ENCODE data around the gene ZNF366.

The ZNF366 gene

DNA sequence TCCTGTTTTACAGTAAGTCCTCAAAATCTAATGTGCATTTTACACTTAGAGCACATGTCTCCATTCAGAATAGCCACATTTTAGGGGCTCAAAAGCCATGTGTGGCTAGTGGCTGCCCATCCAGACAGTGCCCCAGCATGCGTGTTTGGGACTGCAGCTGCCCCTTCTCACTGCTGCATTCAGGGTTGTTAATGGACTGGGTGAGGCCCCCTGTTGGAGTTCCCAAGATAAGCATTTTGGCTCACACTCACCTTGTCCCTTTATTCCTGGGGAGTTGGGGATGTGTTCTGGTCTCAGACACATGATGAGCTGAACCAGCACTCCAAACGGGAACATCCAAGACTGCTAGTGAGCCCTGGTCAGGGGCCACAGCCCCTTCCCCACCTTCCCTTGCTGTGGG, 22.2 kb upstream of the ZNF366 start:
- DNase-seq (ENCODE audit: low read depth in 1 of 2, low spot score in 1 of 2) = no peak
- Histone ChIP-seq H3K27me3 (ENCODE audit: insufficient read depth, poor library complexity, severe bottlenecking) (no peaks in the 10 kb centered on the region), H3K4me3 (replicated peaks; ENCODE audit: insufficient read depth, low read length) (no peak overlapping the region), H3K27ac (replicated peaks) (no peak overlapping the region)
- no peak for TF ChIP-seq SPI1 (IDR thresholded peaks at IDR 0.05; ENCODE audit: borderline replicate concordance, low read depth)

DNA sequence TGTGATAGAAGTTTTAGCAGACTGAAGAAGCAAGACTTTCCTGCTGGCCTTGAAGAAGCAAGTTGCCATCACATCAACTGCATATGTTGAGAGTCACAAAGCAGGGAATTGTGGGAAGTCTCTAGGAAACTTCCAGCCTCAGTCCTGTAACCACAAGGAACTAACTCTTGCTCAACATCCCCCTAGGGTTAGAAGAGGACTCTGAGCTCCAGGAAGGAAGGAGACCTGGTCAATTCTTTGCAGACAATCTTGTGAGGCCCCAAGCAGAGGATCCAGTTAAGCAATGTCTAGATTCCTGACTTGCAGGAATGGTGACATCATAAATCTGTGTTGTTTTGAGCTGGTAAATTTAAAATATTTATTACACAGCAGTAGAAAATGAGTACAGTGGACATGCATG, 18.6 kb upstream of the ZNF366 start:
- TF ChIP-seq GABPA (IDR thresholded peaks at IDR 0.05; ENCODE audit: low read depth) (no peak), POLR2AphosphoS5 (IDR thresholded peaks at IDR 0.05; ENCODE audit: low read depth) (no peak), SPI1 (IDR thresholded peaks at IDR 0.05; ENCODE audit: borderline replicate concordance, low read depth) (no peak)
- TF ChIP-seq, protein P1, sequence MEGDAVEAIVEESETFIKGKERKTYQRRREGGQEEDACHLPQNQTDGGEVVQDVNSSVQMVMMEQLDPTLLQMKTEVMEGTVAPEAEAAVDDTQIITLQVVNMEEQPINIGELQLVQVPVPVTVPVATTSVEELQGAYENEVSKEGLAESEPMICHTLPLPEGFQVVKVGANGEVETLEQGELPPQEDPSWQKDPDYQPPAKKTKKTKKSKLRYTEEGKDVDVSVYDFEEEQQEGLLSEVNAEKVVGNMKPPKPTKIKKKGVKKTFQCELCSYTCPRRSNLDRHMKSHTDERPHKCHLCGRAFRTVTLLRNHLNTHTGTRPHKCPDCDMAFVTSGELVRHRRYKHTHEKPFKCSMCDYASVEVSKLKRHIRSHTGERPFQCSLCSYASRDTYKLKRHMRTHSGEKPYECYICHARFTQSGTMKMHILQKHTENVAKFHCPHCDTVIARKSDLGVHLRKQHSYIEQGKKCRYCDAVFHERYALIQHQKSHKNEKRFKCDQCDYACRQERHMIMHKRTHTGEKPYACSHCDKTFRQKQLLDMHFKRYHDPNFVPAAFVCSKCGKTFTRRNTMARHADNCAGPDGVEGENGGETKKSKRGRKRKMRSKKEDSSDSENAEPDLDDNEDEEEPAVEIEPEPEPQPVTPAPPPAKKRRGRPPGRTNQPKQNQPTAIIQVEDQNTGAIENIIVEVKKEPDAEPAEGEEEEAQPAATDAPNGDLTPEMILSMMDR (IDR thresholded peaks at IDR 0.05; ENCODE audit: insufficient read depth, low read length) = no peak
- TF ChIP-seq, protein P2, sequence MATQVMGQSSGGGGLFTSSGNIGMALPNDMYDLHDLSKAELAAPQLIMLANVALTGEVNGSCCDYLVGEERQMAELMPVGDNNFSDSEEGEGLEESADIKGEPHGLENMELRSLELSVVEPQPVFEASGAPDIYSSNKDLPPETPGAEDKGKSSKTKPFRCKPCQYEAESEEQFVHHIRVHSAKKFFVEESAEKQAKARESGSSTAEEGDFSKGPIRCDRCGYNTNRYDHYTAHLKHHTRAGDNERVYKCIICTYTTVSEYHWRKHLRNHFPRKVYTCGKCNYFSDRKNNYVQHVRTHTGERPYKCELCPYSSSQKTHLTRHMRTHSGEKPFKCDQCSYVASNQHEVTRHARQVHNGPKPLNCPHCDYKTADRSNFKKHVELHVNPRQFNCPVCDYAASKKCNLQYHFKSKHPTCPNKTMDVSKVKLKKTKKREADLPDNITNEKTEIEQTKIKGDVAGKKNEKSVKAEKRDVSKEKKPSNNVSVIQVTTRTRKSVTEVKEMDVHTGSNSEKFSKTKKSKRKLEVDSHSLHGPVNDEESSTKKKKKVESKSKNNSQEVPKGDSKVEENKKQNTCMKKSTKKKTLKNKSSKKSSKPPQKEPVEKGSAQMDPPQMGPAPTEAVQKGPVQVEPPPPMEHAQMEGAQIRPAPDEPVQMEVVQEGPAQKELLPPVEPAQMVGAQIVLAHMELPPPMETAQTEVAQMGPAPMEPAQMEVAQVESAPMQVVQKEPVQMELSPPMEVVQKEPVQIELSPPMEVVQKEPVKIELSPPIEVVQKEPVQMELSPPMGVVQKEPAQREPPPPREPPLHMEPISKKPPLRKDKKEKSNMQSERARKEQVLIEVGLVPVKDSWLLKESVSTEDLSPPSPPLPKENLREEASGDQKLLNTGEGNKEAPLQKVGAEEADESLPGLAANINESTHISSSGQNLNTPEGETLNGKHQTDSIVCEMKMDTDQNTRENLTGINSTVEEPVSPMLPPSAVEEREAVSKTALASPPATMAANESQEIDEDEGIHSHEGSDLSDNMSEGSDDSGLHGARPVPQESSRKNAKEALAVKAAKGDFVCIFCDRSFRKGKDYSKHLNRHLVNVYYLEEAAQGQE (IDR thresholded peaks at IDR 0.05; ENCODE audit: insufficient replicate concordance, low read depth) = no peak
- H3K27me3 ChIP-seq (ENCODE audit: insufficient read depth, poor library complexity, severe bottlenecking) = no peaks in the 10 kb centered on the region
- no peak overlapping the region for H3K27ac ChIP-seq (replicated peaks)
- H3K4me3 ChIP-seq (replicated peaks; ENCODE audit: insufficient read depth, low read length) = no peak overlapping the region
- peak; percentile 1 to 39 for DNase-seq (ENCODE audit: low read depth in 1 of 2, low spot score in 1 of 2)

DNA sequence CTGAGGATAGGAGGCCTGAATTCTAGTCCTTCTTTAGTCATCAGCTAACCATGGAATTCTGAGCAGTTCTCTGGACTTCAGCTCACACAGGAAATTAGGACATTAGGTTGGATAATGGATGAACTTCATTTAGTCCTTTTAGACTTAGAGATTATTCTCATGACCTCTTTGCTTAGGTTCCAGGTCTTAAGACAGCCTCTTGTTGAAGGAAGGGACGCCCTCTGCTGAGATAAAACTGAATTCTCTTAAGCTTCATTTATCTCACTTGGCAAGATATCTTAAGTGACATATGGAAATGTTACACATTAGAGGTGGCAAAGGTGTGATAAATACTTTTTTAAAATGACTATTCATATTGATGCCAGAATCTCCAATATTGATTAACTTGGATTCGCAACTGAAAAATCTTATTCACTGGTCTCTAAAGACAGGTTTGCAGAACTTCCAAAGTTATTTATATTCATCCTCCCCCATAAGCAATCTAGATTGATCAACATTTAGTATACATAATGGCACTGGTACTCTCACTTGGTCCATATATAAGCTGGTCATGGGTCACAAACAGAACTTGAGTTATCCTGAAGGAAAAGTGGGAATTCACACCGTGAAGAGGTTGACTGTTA, 16.9 kb upstream of the ZNF366 start:
- TF ChIP-seq POLR2AphosphoS5 (IDR thresholded peaks at IDR 0.05; ENCODE audit: low read depth) = no peak
- no peak for TF ChIP-seq GABPA (IDR thresholded peaks at IDR 0.05; ENCODE audit: low read depth)
- TF ChIP-seq, protein P2 (IDR thresholded peaks at IDR 0.05; ENCODE audit: insufficient replicate concordance, low read depth) = no peak
- TF ChIP-seq, protein P1 (IDR thresholded peaks at IDR 0.05; ENCODE audit: insufficient read depth, low read length) = no peak
- no peak for TF ChIP-seq SPI1 (IDR thresholded peaks at IDR 0.05; ENCODE audit: borderline replicate concordance, low read depth)
- Histone ChIP-seq H3K27me3 (ENCODE audit: insufficient read depth, poor library complexity, severe bottlenecking) (no peaks in the 10 kb centered on the region), H3K4me3 (replicated peaks; ENCODE audit: insufficient read depth, low read length) (no peak overlapping the region), H3K27ac (replicated peaks) (no peak overlapping the region)
- DNase-seq (ENCODE audit: low read depth in 1 of 2, low spot score in 1 of 2) = peak in 1 of 2 experiments; percentile 9

DNA sequence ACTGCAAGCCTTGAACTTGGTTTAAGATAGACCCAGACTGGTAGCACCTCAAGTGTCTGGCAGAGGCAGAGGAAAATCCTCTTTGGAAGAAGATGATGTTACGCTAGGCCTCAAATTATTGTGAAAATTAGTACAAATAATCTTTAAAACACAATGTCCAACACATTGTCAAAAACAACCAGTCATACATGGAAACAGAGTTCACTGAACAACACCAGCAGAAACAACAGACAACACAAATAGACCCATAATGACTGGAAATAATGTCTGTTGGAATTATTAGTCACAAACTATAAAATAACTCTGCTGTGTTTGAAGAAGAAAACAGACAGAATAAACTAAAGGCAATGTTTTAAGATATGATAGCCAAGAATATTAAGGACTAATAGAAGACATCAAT, 15.4 kb upstream of the ZNF366 start:
- TF ChIP-seq SPI1 (IDR thresholded peaks at IDR 0.05; ENCODE audit: borderline replicate concordance, low read depth) = no peak
- TF ChIP-seq, protein P1 (IDR thresholded peaks at IDR 0.05; ENCODE audit: insufficient read depth, low read length) = no peak
- no peak for TF ChIP-seq GABPA (IDR thresholded peaks at IDR 0.05; ENCODE audit: low read depth)
- TF ChIP-seq, protein P2 (IDR thresholded peaks at IDR 0.05; ENCODE audit: insufficient replicate concordance, low read depth) = no peak
- TF ChIP-seq POLR2AphosphoS5 (IDR thresholded peaks at IDR 0.05; ENCODE audit: low read depth) = no peak
- Histone ChIP-seq H3K4me3 (replicated peaks; ENCODE audit: insufficient read depth, low read length) (no peak overlapping the region), H3K27me3 (ENCODE audit: insufficient read depth, poor library complexity, severe bottlenecking) (no peaks in the 10 kb centered on the region), H3K27ac (replicated peaks) (no peak overlapping the region)
- no peak for DNase-seq (ENCODE audit: low read depth in 1 of 2, low spot score in 1 of 2)
